GM23338 (cell line): ENCODE data around the gene DLX3. TPM values are rescaled to one million over a fixed set of nuclear protein-coding genes. Genes with fewer than 3 reads are reported as not detected.

Experiments used
- ATAC-seq: fragments of 200-7000 bp; cut with Tn5 transposase; 3 replicates; pipeline ENCODE4 v1.9.1; 2020
- DNase-seq: peaks from one replicate; pipeline ENCODE4 v3.0.0-alpha.2; 2015; ENCODE audit warnings: low spot score
- H2AFZ ChIP-seq: fragments of 200-600 bp; sonication (generic); 2 replicates; pipeline ENCODE4 v1.8.0; 2016; ENCODE audit warnings: antibody characterized with exemption, mild to moderate bottlenecking, moderate library complexity
- H3F3A ChIP-seq: fragments of 200-600 bp; sonication (generic); replicated peaks from 2 replicates; pipeline ENCODE4 v1.8.0; 2017; ENCODE audit warnings: antibody characterized with exemption, mixed run types, low read depth
- H3K27ac ChIP-seq: fragments of 200-600 bp; sonication (generic); 2 replicates; pipeline ENCODE4 v1.6.1; 2016; ENCODE audit warnings: low read depth
- H3K27me3 ChIP-seq: fragments of 200-600 bp; sonication (generic); 2 replicates; pipeline ENCODE4 v1.8.0; 2016; ENCODE audit warnings: mild to moderate bottlenecking, mixed run types, moderate library complexity; ENCODE audit not compliant: insufficient read depth
- H3K36me3 ChIP-seq: fragments of 200-600 bp; sonication (generic); 2 replicates; pipeline ENCODE4 v1.8.0; 2016; ENCODE audit warnings: mild to moderate bottlenecking; ENCODE audit not compliant: insufficient read depth
- H3K4me1 ChIP-seq: fragments of 200-600 bp; sonication (generic); 2 replicates; pipeline ENCODE4 v1.8.0; 2016; ENCODE audit warnings: mild to moderate bottlenecking, moderate library complexity; ENCODE audit not compliant: insufficient read depth
- H3K4me2 ChIP-seq: fragments of 200-600 bp; sonication (generic); 2 replicates; pipeline ENCODE4 v1.7.1; 2017; ENCODE audit warnings: mixed run types
- H3K4me3 ChIP-seq: fragments of 200-600 bp; sonication (generic); 2 replicates; pipeline ENCODE4 v1.6.1; 2016; ENCODE audit warnings: mixed run types
- H3K79me2 ChIP-seq: fragments of 200-600 bp; sonication (generic); replicated peaks from 2 replicates; pipeline ENCODE4 v1.8.0; 2017; ENCODE audit warnings: mild to moderate bottlenecking; ENCODE audit not compliant: insufficient read depth
- H3K9me2 ChIP-seq: fragments of 200-600 bp; sonication (generic); 2 replicates; pipeline ENCODE4 v1.8.0; 2017; ENCODE audit not compliant: insufficient read depth
- H4K20me1 ChIP-seq: fragments of 200-600 bp; sonication (generic); replicated peaks from 2 replicates; pipeline ENCODE4 v1.8.0; 2017; ENCODE audit warnings: mild to moderate bottlenecking; ENCODE audit not compliant: insufficient read depth
- H3K27ac Mint-ChIP-seq: 2 replicates; pipeline ENCODE4 v1.8.0; 2020; ENCODE audit warnings: inconsistent platforms, mild to moderate bottlenecking, moderate library complexity, mixed read lengths
- H3K27me3 Mint-ChIP-seq: 3 replicates; pipeline ENCODE4 v1.8.0; 2022; ENCODE audit warnings: low read depth, mild to moderate bottlenecking, moderate library complexity, mixed read lengths, inconsistent platforms; ENCODE audit not compliant: insufficient read depth, poor library complexity
- H3K36me3 Mint-ChIP-seq: 3 replicates; pipeline ENCODE4 v1.8.0; 2021; ENCODE audit warnings: low read depth, mild to moderate bottlenecking, inconsistent platforms, moderate library complexity, mixed read lengths
- H3K4me1 Mint-ChIP-seq: 3 replicates; pipeline ENCODE4 v1.8.0; 2020; ENCODE audit warnings: mild to moderate bottlenecking, inconsistent platforms, mixed read lengths
- H3K4me3 Mint-ChIP-seq: 3 replicates; pipeline ENCODE4 v1.8.0; 2021; ENCODE audit warnings: moderate library complexity, mild to moderate bottlenecking, inconsistent platforms, mixed read lengths
- H3K9me3 Mint-ChIP-seq: 3 replicates; pipeline ENCODE4 v1.8.0; 2020; ENCODE audit warnings: moderate library complexity, mild to moderate bottlenecking, inconsistent platforms, mixed read lengths
- CREB1 ChIP-seq: fragments of 250-450 bp; sonication (Bioruptor Pico); IDR thresholded peaks from 2 replicates; pipeline ENCODE4 v1.5.0; 2020; ENCODE audit warnings: low read depth, mild to moderate bottlenecking, moderate library complexity
- CTCF ChIP-seq, 2 experiments: fragments of 200-600 bp in 1 of 2; sonication (generic) in 1 of 2; conservative IDR thresholded peaks; 2 replicates each; pipeline versions ENCODE4 v1.5.1 to v1.6.1; 2016 to 2017; ENCODE audit warnings: antibody characterized with exemption in 2 of 2, low read depth in 2 of 2, mild to moderate bottlenecking in 2 of 2, moderate library complexity in 1 of 2
- EZH2 ChIP-seq: fragments of 200-600 bp; sonication (generic); IDR thresholded peaks from one replicate; pipeline ENCODE4 v1.8.0; 2017; ENCODE audit warnings: antibody characterized with exemption, mild to moderate bottlenecking, low read depth; ENCODE audit not compliant: unreplicated experiment
- EZH2phosphoT487 ChIP-seq: fragments of 200-600 bp; sonication (generic); IDR thresholded peaks from one replicate; pipeline ENCODE4 v1.8.1; 2018; ENCODE audit warnings: antibody characterized with exemption; ENCODE audit not compliant: unreplicated experiment
- ZNF462 ChIP-seq: fragments of 250-450 bp; sonication (Bioruptor Pico); IDR thresholded peaks from 2 replicates; pipeline ENCODE4 v1.5.0; 2020; ENCODE audit warnings: mild to moderate bottlenecking, moderate library complexity
- polyA plus RNA-seq: library from polyadenylated mRNA; unstranded; fragments of >200 nt; fragmentation: Nextera tagmentation; extraction: Ambion mirVana; gene quantifications from 2 replicates; pipeline ENCODE4 v1.2.1, GENCODE V29; 2016
- total RNA-seq: library from RNA; depleted of rRNA; stranded (reverse); fragments of >200 nt; shearing (Covaris generic); gene quantifications from 2 replicates; pipeline ENCODE4 v1.2.3, GENCODE V29; 2014

DLX3 gene
- total and polyA plus RNA-seq, 2 experiments from 2014 or later: 0.14 to 0.27 TPM

- Mint-ChIP-seq H3K4me1 (peaks cover 32% of the 10 kb centered on the region), H3K27me3 (peaks cover 64% of the 10 kb centered on the region), H3K4me3 (peak overlapping the region; percentile 62), H3K9me3 (no peaks in the 10 kb centered on the region; the same call in 2 of the 3 replicates), H3K36me3 (no peaks in the 10 kb centered on the region; the same call in 2 of the 3 replicates), H3K27ac (no peak overlapping the region)
- Histone ChIP-seq H3K9me2 (no peaks in the 10 kb centered on the region), H3F3A (peaks cover 3% of the 10 kb centered on the region; the same call in 1 of the 2 replicates), H3K4me3 (peak overlapping the region; percentile 69), H2AFZ (peak overlapping the region; percentile 95; the same call in 1 of the 2 replicates), H3K27me3 (peaks cover 95% of the 10 kb centered on the region), H3K4me2 (peak overlapping the region; percentile 94), H3K27ac (no peak overlapping the region), H3K4me1 (peaks cover 14% of the 10 kb centered on the region), H3K79me2 (no peaks in the 10 kb centered on the region), H4K20me1 (peaks cover 8% of the 10 kb centered on the region; the same call in 1 of the 2 replicates), H3K36me3 (no peaks in the 10 kb centered on the region)
- TF ChIP-seq ZNF462 (CRISPR knock-in tag) (no peak), CREB1 (CRISPR knock-in tag) (no peak), EZH2phosphoT487 (no peak), CTCF (conservative IDR thresholded peaks at IDR 0.05; ENCODE audit: low read depth in 2 of 2) (peak; percentile 89 to 97), EZH2 (peak; percentile 31)
- peak; percentile 17 for ATAC-seq
- DNase-seq: peak; percentile 64
These were observed 1.7 kb upstream of the DLX3 start for GRCh38 chr17:49996495-49997300.
